HCEC 1CT (cell line): ENCODE data around the gene RASGEF1C.

Experiments used
- DNase-seq: peaks from one replicate; pipeline ENCODE4 v3.0.0-alpha.2; 2017

Gene RASGEF1C

DNA sequence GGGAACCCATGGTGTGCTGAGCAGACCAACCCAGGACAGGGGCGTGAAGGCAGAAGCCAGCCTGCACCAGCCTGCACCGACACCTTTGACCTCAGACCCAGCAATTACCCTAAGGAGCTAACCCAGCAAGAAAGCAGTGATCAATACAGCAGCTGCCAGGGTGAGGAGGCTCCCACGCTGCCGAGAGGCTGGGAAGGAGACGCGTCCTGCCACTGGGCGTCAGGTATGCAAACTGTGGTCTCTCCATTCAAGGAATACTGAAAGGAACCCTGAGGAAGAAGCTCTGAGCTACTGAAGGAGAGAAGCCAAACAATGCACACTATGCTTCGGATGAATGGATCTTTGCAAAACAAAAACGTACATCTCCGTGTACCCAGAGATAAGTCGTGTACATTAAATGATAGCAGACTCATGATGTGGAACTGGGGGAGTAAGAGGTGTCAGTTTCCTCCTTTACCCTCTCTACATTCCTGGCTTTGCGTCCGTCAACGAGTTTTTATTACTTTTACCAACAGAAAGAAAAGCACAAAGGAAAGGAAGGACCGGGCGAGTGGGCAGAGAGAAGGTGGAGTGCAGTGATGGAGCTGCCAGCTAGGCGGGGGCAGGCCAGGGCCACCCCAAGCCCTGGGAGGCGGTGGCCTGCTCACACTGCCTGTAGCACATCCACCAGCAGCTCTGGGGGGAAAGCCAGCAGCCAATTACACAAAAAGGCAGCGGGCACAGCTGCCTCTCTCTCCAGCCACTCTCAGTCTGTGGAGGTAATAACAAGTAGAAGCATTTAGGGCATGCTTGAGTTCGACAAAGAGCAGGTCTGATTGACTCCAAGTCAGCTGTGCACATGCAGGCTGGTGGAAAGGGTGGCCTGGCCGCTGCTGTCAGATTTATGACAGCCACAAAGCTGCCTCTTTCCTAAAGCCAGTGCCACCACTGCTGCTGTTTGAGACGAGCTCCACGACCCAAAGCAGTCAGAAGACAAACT lies 29.3 kb downstream of the RASGEF1C start:
- DNase-seq = no peak

DNA sequence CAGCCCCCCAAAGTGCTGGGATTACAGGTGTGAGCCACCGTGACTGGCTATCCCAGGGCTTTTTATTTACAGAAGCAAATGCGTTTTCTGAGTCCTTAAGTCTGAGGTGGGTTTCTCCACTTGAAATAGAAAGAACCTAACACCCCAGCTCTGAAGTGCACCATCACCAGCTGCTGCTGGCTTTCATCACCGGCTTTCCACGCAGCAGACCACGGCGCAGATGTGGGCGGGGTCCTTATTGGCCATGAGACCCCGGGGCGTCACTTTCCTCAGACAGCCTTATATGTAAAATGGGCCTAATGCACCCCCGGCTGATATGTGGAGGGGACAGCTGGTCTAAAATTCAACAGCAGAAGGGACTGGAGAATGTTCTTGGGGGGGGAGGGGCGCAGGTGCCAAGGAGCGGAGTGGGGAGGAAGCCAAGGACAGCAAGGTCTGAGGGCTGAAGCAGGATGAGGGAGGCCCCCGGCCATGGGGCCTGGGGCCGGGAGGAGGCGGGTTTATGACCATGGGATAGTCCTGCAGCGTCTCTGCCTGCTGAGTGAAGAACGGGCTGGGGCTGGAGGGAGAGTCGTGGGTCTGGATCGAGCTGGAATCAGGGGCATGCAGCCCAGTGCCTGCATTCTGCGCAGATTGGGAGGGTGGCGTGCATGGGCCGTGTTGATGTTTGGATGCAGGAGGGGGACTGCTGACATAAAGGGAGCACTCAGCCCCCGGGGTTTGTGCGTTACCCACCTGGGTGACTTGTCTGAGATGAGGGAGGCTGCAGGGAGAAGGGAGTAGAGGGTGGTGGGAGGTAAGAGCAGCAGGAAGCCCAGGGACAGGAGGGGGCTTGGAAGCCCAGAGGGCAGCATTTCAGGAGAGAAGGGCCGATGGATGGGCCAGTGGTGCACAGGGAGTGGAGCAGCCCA lies 30.2 kb downstream of the RASGEF1C start:
- no peak for DNase-seq

DNA sequence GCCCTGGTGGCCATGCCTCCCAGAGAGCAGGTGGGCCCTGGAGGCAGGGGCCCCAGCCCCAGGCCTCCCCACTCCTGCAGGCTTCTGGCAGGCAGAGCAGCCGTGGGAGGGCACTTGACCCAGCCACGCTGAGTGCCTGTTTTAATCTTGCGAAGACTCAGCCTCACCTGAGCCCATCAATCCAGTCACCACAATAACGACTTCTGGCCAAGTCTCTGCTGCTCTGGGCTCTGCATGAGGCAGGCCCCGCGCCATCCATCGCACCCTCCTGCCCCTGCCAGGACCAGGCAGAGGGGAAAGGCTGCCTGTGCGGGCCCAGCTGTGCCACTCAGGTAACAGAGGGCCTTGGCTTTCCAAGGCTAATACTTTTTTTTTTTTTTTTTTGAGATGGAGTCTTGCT lies 32.8 kb downstream of the RASGEF1C start:
- DNase-seq = no peak

DNA sequence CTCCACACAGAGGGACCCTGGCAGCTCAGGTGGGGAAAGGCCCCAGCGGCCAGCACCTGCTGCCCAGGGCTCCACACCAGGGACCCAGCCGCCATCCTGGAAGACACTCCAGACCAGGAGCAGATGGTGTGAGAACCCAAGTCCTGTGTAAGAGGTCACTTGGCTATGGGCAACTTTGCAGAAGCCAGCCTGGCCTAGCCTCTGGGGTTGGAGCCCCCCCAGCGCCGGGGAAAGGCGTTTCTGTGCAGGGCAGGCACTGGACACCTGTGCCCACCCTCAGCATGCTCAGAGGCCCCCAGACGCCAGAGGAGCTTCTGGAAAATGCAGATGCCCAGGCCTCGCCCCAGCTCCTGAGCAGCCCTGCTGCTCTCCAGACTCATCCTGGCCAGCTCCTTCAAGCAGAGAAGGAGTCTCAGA lies 34.0 kb downstream of the RASGEF1C start:
- no peak for DNase-seq

DNA sequence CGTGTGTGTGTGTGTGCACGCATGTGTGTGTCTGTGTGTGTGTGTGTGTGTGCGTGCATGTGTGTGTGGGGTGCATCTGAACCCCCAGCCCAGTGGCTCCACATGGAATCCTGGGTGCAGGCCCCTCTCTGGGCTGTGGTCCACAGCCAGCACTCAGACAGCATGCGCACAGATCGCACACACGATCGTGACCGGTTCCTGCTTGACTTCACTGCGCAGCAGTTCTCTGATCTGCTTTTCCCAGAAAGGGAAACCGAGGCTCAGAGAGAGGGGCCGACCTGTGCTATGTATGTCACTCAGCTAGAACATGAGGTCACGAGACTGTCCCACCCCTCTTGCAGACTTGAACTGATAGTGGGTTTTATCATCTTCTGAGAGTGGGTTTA lies 34.4 kb downstream of the RASGEF1C start:
- no peak for DNase-seq

DNA sequence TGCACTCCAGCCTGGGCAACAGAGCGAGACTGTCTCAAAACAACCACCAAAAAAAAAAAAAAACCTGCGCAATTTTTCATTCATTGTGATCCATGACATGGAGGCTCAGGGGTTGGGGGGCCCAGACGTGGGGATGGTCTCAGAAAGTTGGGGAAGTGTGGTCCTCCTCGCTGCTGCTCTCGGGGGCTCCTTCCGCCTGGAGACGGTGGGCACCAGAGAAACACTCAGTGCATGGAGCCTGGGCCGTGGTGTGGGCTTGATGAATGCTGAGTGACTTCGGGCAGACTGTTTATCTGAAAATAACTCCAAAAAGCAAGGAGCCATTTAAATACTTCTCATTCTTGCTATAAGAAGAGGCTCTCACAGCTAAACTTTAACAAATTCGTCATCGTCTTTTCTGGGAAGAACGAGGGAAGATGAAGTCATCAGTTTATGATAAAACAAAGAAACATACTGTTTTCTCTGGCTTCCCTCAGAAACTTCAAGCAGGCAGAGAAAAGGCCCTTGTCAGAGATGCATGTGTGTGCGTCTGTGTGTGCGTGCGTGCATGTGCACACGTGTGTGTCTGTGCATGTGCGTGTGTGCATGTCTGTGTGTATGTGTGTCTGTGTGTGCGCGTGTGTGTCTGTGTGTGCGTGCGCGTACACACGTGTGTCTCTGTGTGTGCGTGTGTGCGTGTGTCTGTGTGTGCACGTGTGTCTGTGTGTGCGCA lies 35.0 kb downstream of the RASGEF1C start:
- DNase-seq = no peak

DNA sequence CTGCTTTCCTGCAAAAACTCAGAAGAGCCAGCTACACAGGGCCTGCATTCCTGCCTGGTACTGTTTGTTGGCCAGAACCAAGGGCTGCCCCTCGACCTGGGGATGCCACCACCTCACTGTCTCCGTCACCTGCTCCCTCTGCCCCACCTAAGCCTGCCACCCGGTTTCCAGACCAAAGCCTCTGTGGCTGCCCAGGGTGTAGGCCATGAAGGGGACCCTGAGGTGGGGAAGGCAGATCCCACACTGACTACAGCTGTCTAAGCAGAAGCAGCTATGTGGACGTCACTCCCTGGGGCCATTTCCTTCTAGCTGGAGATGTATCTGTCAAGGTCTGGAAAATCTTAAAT lies 35.8 kb downstream of the RASGEF1C start:
- DNase-seq = no peak

DNA sequence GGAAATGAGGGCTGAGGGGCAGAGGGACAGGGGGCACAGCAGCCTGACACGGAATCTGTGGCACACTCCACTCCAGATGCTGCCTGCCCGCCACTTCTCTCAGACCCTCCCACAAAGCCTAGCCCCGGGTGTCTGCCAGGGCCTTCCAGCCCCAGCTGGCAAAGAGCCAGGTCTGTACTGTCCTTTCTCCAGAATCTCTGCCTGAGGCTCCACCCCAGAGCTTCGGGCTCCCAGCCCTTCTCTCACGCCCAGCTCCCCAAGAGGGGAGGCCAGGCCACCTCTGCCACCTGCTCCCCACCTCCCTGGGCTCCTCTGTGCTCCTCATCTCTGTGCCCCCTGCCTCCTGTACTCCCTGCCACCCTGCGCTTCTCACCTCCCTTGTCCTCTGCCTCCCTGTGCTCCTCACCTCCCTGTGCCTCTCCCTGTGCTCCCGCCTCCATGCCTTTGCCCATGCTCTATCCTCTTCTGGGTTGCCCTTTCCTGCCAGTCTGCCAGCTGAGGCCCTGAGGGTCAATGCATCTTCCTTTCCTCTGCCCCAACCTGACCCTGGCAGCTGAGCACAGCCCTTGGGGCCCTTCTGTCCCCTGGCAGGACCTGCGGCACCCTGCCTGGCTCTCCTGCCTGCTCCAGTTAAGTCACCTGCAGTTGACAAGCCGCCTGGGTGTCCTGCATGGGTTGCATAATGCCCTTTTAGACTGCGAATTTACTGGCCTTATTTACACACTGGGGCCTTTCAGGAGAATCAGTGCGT lies 36.4 kb downstream of the RASGEF1C start:
- no peak for DNase-seq

DNA sequence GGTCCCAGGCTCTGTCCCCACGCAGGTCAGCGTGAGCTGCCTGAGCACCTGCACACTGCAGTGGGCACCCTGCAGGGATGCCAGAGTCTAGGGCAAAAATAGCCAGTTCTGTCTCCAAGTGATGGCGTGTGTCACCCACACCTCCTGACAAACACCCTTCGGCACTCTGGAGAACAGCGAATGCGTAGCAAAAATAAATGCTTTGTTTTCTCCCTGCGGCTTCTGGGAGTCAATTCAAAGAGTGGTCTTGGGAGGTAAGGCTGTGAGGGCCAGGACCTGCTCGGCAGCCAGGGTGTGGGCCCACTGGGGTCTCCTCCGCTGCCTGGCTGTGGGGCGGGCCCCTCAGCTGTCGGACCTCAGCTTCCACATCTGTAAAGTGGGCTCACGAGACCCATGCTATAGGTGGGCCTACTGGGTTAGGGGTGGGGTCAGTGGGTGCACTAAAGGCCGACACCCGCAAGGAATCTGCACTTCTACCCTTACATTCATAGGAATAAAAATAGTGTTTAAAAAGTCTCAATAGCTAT lies 37.4 kb downstream of the RASGEF1C start:
- DNase-seq = no peak

DNA sequence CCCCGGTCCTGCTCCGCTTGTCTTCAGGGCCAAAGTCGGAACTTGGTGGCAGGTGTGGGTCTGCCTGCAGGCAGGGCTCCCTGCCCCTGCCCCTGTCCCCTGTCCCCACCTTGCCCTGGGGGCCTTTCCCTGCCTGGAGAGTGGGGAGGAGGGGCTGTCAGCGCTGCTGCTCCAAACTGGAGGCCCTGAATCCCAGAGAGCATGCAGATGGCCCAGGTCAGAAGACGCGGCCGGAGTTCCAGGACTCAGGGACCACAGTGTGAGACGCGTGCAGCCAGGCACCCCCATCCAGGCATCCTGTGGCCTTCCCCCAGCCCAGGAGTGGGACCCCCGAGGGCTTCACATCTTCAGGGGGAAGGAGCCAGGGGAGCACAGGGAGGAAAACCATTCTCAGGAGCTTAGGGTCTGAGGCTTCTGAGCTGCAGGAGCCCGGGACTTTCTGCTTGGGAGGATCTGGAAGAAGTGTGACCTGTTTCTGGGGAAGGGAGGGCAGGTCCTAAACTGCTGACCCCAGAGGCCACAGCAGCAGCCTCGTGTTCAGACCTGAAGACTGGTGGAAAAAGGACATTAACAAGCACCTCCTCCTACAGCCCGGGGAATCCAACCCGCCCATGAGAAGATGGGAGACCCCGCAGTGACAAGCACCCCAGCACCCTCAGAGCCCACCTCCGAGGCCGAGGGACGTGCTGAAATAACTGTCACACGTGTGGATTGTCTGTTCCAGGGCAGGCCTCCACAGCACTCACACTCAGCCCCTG lies 38.0 kb downstream of the RASGEF1C start:
- no peak for DNase-seq

DNA sequence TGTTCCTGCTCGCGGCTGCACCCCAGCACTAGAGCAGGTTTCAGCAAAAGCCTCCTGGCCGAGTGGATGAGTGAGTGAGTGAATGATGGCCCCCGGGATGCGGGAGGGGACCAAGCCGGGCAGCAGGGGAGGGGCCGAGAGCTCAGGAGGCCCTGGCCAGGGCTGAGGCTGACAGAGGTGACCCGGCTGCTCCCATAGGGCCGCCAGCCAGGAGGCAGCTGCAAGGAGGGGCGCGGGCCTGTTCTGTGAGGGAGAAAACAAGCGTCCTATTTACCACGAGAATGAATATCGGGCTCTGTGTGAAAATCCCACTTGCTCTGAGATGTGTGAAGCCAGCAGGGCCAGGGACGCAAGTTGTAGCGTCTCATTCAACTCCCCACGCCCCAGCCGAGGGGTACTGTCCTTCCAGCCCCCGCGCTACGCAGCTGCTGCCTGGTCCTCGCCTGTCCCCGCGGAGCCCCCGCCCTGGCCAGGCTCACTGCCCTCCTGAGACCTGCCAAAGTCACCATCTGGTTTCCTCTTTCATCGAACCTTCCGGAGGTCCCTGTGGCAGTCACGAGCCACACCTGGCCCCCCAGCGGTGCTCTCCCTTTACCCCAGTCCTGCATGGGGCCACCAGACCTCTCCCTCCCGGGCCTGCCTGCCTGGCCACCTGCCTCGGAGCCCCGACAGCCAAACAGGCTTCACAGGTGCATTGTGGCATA lies 38.8 kb downstream of the RASGEF1C start:
- no peak for DNase-seq

DNA sequence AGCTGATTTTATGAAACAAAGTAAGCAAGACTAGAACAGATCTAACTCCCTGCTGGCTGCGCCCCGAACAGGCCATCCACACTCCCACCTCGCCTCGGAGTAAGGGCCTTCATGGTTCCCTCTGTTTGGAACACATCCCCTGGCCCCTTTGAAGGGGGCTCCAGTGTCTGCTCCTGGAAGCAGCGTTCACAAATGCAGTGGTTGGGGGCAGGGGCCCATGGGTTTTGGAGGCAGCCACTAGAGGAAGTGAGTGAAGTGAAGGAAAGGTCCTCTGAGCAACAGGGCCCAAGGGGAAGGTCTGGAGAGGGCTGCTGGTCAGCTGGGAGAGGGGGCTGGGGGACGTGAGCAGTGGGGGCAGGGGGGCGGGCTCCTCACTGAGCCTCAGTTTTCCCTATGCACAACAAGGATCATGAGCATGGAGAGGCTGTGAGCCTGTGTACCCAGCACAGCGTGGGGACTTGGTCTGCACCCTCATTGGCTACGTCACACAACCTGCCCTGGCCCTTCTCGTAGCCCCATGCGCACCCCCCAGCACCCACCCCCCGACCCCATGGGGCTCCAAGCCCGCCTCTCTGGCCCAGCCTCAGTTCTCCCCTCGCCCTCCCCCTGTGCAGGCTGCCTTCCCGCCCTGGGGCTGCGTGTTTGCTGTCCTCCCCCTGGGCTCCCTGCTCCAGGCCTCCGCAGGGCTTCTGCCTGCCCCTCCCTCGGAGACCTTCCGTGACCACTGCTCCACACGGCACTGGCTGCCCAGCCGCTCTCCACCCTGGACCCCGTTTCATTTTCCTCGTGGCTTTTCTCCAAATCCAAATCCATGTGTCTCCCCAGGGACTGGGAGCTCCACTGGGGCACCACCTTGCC lies 39.5 kb downstream of the RASGEF1C start:
- no peak for DNase-seq

DNA sequence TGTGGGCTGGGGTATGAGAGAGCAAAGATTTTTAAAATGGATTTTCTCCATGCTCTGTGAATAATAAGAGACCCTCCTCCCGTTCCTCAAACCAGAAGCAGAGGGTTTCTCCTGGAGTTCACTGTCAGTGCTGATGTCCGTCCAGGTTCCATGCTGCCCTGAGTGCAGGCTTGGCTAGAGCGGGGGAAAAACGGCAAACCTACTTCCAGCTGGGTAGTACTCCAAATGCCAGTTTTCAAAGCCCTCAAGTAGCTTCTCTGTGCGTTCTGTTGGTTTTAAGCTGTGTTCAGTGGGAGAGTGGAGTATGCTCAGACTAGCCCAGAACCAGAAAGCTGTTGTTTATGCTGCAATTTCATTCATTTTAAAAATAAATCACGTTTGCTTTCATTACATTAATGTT lies 40.3 kb downstream of the RASGEF1C start:
- no peak for DNase-seq

DNA sequence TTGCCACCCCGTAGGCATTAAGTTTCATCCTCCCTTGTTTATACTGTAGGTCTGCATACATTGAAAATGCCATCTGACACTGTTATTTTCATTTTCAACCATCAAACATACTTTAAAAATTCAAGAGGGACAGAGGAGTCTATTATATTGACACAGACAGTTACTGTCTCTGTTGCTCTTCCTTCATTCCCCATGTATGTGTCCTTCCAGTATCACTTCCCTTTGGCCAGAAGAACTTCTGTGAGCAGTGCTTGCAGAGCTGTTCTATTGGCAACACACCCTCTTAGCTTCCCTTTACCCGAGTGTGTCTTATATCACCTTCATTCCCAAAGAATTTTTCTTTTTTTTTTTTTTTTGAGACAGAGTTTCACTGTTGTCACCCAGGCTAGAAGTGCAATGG lies 42.8 kb downstream of the RASGEF1C start:
- no peak for DNase-seq

DNA sequence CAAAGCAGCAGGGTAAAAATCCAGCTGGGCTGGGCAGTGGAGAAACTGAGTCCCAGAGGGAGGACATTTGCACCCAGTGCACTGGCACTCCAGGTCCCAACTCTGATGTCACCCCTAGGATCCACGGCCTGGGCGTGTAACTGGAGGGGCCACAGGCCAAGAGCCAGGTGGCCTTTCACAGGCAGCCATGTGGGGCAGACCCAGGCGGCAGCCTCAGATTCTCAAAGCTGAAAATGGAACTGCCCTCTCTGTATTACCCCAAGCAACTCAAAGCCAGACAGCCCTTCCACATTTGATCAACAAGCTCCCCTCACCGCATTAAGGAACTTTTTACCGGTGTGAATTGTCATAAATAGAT lies 46.7 kb downstream of the RASGEF1C start:
- DNase-seq = no peak

DNA sequence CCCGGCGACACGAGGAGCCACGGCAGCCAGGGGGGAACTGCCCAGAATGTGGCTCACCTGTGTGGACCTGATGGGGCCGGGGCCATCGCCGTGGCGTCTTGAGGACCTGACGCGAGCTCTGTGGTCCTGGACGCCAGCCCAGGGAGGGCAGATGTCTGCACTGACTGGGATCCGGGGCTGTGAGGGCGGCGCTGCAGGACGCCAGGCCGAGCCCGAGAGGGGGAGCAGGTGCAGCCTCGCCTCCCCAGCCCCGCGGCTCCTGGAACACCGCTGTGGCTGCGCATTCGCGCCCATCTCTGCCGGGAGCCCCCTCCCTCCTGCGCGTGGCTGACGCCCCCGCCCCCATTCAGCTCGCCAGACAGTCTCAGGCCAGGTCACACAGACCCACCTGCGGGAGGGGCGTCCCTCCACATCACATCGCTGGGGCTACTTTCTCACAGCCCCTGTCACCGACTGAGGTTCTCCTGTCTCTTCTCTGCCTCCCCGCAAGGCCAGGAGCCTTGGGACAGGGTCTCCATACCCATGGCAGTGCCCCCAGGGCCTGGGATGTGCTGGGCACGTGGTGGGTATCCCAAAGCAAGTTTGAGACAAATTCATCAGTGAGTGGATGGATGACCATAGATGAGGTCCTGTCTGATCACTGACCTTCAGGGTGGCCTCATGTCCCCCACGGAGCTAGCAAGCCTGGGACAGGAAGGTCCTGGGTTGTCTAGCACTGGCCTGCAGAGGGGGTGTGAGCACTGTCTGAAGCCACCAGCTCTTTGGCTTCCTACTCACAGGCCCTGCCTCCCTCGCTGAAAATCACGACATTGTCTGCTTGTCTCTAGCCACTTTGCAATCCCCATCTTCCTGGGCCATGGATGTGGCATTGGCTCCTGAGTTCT lies 47.3 kb downstream of the RASGEF1C start:
- DNase-seq = no peak

DNA sequence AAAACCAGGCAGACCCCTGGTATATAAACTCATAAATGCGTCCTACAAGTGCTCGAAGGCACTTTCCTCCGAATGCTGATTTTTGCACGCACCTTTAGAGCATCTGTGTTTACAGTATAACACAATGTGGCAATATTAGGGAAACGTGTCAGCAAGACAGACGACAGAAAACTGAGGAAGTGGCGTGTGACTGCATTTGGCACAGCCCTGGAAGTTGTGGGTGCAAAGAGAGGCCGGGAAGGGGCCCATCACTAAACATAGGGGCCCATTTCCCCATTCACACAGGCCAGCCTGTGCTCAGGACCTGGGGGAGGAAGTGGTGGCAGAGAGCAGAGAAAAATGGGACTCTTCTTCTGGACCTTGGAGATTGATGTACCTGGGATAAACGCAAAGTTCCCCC lies 48.2 kb downstream of the RASGEF1C start:
- no peak for DNase-seq

DNA sequence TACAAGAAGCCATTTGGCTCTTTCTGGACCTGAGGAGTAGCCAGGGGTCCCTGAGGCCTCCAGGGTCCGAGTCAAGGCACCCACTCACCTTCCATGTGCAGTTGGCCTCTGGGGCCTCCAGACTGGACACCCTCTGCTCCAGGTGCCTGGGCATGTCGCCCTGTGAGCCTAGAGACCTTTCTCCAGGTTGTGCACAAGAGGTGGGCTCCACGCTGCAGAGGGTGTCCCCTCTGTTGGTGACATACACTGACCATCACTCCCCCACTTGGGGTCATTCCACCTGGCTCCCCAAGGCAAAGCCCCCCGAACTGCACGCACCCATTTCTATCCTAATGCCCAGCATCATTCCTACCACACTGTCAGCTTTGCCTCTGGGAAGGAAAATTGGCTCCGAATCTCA lies 48.8 kb downstream of the RASGEF1C start:
- DNase-seq = no peak

DNA sequence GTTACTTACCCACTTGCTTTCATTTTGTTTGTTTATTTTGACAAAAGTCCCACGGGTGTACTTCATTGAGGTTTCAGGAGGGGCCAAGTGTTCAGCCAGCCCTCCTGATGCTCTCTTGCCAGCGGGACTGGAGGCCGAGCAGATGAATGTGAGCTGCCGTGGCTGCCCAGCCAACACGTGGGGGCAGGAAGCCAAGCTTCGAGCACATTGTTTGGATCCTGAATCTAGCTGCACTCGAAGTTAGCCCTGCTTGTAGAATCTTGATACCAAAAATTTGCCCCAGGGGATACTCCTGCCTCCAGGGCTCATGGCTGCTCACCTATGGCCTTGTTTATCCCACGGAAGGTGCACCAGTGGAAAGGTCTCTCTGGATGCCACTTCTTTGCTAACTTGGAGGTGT lies 49.3 kb downstream of the RASGEF1C start:
- no peak for DNase-seq
